ENCODE measurements around the gene TF. TPM values are rescaled to one million over a fixed set of nuclear protein-coding genes. Genes with fewer than 3 reads are reported as not detected.

The TF gene
- total and polyA plus RNA-seq, 7 donors = 0.10 to 6.6 (median 1.0) TPM

DNA sequence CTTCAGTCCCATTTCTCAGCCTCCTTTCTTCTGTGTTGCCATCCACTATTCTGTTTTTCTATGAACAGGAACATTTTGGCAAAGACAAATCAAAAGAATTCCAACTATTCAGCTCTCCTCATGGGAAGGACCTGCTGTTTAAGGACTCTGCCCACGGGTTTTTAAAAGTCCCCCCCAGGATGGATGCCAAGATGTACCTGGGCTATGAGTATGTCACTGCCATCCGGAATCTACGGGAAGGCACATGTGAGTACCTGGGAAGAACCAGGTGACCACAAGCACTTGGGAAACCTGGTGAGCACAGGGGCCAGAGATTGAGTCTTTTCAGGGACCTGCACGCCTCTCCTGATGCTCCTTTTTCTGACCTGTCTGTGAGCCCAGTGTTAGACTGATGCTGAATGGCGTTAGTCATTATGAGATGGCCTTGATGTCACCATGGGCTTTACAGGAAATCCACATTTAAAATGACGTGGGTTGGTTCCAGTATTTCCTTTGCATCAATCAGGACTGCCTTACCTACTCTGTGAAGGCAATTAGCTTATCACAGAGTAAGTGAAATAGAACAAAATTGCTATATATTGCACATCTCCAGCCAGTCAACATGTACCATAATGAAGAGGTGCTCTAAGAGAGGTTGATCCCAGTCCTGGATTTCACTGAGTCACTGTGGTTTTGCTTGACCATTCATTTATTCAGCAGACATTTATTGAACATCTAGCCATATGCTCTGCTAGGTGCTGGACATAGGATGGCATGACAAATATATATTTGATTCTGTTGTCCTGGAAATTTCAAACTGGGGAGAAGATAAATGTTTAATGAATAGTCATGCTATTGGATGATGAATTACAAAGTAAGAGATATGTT is 11.7 kb downstream of the TF start:
- H3K4me1 ChIP-seq = no peaks in the 10 kb centered on the region
- no peak overlapping the region for H3K4me3 ChIP-seq
- no peak overlapping the region for H3K27ac ChIP-seq
- intact Hi-C loops (cut with DNase I) = no loop called here
- TF ChIP-seq, protein P1, sequence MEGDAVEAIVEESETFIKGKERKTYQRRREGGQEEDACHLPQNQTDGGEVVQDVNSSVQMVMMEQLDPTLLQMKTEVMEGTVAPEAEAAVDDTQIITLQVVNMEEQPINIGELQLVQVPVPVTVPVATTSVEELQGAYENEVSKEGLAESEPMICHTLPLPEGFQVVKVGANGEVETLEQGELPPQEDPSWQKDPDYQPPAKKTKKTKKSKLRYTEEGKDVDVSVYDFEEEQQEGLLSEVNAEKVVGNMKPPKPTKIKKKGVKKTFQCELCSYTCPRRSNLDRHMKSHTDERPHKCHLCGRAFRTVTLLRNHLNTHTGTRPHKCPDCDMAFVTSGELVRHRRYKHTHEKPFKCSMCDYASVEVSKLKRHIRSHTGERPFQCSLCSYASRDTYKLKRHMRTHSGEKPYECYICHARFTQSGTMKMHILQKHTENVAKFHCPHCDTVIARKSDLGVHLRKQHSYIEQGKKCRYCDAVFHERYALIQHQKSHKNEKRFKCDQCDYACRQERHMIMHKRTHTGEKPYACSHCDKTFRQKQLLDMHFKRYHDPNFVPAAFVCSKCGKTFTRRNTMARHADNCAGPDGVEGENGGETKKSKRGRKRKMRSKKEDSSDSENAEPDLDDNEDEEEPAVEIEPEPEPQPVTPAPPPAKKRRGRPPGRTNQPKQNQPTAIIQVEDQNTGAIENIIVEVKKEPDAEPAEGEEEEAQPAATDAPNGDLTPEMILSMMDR (IDR thresholded peaks at IDR 0.05) = no peak
- H3K27me3 ChIP-seq (ENCODE audit: insufficient read depth in 3 of 3, low read length in 2 of 3) = peaks cover 0 to 8% (median 0%) of the 10 kb centered on the region in 3 donors
- DNase-seq (no peak), ATAC-seq (no peak)
- H3K36me3 ChIP-seq (ENCODE audit: insufficient read depth in 1 of 2, low read depth in 1 of 2) = no peaks in the 10 kb centered on the region
- WGBS, 3 donors = 79 to 82% (median 82%) methylated on average over 6 of the region's 6 CpGs
- H3K9me3 ChIP-seq = no peaks in the 10 kb centered on the region

GRCh38 chr3:133758568-133758928 is 12.4 kb downstream of the TF start:
- 65 to 96% (median 72%) methylated on average over 1 of the region's 1 CpG for WGBS, 3 donors

DNA sequence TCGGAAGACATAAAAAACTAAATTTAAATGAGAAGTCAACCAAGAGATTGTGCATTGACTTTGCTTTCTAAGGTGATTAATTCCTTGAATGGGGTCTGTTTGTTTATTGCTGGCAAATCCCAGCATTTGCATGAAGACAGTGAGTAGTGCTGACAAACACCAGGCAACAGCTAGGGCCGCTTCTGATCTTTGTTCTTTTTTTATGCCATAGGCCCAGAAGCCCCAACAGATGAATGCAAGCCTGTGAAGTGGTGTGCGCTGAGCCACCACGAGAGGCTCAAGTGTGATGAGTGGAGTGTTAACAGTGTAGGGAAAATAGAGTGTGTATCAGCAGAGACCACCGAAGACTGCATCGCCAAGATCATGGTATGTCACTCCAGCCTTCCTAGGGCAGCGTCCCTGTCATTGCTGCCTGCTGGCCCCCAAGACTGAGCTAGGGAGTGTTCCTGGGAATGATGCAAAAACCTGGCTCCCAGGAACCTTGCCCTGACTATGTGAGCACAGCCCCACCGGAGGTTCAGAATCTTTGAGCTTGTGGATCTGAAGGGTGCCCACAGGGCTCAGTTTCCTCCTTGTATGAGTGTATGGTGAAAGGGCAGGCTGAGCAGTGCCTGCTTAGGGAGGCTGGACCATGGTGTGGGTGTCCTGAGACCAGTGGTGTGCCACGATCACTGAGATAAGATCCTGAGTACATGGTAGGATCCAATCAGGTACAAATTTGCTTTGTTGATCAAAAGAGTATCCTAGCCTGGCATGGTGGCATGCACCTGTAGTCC is 13.0 kb downstream of the TF start:
- intact Hi-C loops (cut with DNase I) = no loop called here
- ATAC-seq = no peak
- no peak overlapping the region for H3K4me3 ChIP-seq
- no peaks in the 10 kb centered on the region for H3K36me3 ChIP-seq (ENCODE audit: insufficient read depth in 1 of 2, low read depth in 1 of 2)
- WGBS, 3 donors = 89 to 93% (median 93%) methylated on average over 9 of the region's 9 CpGs
- TF ChIP-seq, protein P1 (IDR thresholded peaks at IDR 0.05) = no peak
- no peaks in the 10 kb centered on the region for H3K4me1 ChIP-seq
- H3K9me3 ChIP-seq = no peaks in the 10 kb centered on the region
- H3K27ac ChIP-seq = no peak overlapping the region
- peaks cover 0 to 8% (median 0%) of the 10 kb centered on the region in 3 donors for H3K27me3 ChIP-seq (ENCODE audit: insufficient read depth in 3 of 3, low read length in 2 of 3)
- DNase-seq = no peak

More at GRCh38 chr3:133758568-133758928, 12.4 kb downstream of the TF start:
- Histone ChIP-seq H3K36me3 (ENCODE audit: insufficient read depth in 1 of 2, low read depth in 1 of 2) (no peaks in the 10 kb centered on the region), H3K9me3 (no peaks in the 10 kb centered on the region), H3K4me3 (no peak overlapping the region), H3K27me3 (ENCODE audit: insufficient read depth in 3 of 3, low read length in 2 of 3) (peaks cover 0 to 8% (median 0%) of the 10 kb centered on the region in 3 donors), H3K27ac (no peak overlapping the region), H3K4me1 (no peaks in the 10 kb centered on the region)
- TF ChIP-seq, protein P1 (IDR thresholded peaks at IDR 0.05) = no peak
- ATAC-seq (no peak), DNase-seq (no peak)
- intact Hi-C loops (cut with DNase I) = no loop called here

DNA sequence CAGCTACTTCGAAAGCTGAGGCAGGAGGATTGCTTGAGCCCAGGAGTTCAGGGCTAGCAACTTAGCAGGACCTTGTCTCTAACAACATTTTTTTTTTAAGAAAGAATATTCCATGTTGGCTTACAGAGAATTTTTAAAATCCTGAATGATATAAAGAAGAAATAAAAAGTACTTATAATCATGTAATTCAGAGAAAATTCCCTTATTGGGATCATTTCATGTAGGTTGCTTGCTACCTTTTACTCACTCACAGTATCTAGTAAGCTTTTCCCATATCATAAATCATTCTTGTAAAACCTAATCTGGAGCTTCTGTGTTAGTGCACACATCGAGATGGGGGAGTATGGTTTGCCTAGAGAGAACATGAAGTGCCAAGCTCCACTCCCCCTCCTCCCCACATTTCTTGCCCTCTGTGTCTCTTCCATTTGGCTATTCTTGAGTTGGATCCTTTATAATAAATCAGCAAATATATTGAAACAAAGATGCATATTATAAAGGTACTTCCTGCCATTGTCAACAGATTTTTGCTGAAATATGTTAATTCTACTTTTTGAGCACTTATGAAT is 13.6 kb downstream of the TF start:
- Histone ChIP-seq H3K36me3 (ENCODE audit: insufficient read depth in 1 of 2, low read depth in 1 of 2) (no peaks in the 10 kb centered on the region), H3K4me3 (no peak overlapping the region), H3K9me3 (no peaks in the 10 kb centered on the region), H3K27me3 (ENCODE audit: insufficient read depth in 3 of 3, low read length in 2 of 3) (peaks cover 0 to 8% (median 0%) of the 10 kb centered on the region in 3 donors), H3K4me1 (no peaks in the 10 kb centered on the region), H3K27ac (no peak overlapping the region)
- TF ChIP-seq, protein P1 (IDR thresholded peaks at IDR 0.05) = no peak
- ATAC-seq (no peak), DNase-seq (no peak)
- 65 to 73% (median 72%) methylated on average over 2 of the region's 2 CpGs for WGBS, 3 donors
- intact Hi-C loops (cut with DNase I) = no loop called here

Measured in psoas muscle (tissue), 8 donors.